Right atrium auricular region (tissue), 2 donors: ENCODE results near the gene TMC7. TPM values are rescaled to one million over a fixed set of nuclear protein-coding genes. Genes with fewer than 3 reads are reported as not detected.

Source experiments
- DNase-seq: peaks from one replicate; pipeline ENCODE4 v3.0.0-alpha.2; 2019; ENCODE audit warnings: low spot score
- H3K27ac ChIP-seq, 2 donors: fragments of 200-600 bp; sonication (generic); 1 replicate in 1 of 2; 2 replicates in 1 of 2; pipeline ENCODE4 v1.5.1; 2016 to 2019
- H3K27me3 ChIP-seq, 2 donors: fragments of 200-600 bp; sonication (generic); one replicate each; pipeline versions ENCODE4 v1.5.1 to v1.6.0; 2017 to 2019
- H3K36me3 ChIP-seq: fragments of 200-600 bp; sonication (generic); one replicate; pipeline ENCODE4 v1.5.1; 2016
- H3K4me1 ChIP-seq, 2 donors: fragments of 200-600 bp; sonication (generic); one replicate each; pipeline versions ENCODE4 v1.5.1 to v1.6.0; 2017 to 2019
- H3K4me3 ChIP-seq, 2 donors: fragments of 200-600 bp; sonication (generic); 1 replicate in 1 of 2; 2 replicates in 1 of 2; pipeline ENCODE4 v1.5.1; 2017 to 2019; ENCODE audit warnings: mild to moderate bottlenecking in 1 of 2, moderate library complexity in 1 of 2
- H3K9me3 ChIP-seq, 2 donors: fragments of 200-600 bp; sonication (generic); one replicate each; pipeline ENCODE4 v1.5.1; 2019
- total RNA-seq, 2 donors: library from RNA; depleted of rRNA; stranded (reverse); fragments of >200 nt; gene quantifications; one replicate each; pipeline ENCODE4 v1.1.0, GENCODE V29; 2016
- TF ChIP-seq, protein P1 (sequence below), 2 donors: fragments of 200-600 bp; sonication (generic); IDR thresholded peaks; one replicate each; pipeline ENCODE4 v1.5.1; 2019; ENCODE audit warnings: antibody characterized with exemption in 2 of 2

The TMC7 gene
- total RNA-seq, 2 donors from 2014 or later: 0.56 to 0.63 TPM

DNA sequence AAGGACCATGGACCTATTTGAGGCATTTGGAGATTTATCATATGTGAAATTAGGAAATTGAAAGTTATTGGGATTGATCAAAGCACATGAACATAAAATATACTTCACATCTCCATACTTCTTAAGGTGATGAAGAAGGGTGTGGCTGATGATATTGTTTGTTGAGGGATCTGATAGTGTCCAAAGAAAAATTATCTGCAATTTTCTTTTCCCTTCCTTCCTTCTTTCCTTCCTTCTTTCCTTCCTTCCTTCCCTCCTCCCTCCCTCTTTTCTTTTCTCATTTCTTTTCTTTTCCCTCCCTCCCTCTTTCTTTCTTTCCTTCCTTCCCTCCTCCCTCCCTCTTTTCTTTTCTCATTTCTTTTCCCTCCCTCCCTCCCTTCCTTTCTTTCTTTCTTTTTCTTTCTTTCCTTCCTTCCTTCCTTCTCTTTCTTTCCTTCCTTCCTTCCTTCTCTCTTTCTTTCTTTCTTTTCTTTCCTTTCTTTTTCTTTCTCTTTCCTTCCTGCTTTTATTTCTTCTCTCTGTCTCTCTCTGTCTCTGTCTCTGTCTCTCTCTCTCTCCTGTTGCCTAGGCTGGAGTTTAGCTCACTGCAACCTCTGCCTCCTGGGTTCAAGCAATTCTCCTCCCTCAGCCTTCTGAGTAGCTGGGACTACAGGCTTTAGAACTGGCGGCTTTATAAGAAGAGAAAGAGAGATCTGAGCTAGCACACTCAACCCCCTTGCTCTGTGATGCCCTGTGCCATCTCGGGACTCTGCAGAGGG, 109.1 kb downstream of the TMC7 start:
- H3K9me3 ChIP-seq: no peaks in the 10 kb centered on the region
- H3K27ac ChIP-seq: no peak overlapping the region
- TF ChIP-seq, protein P1, sequence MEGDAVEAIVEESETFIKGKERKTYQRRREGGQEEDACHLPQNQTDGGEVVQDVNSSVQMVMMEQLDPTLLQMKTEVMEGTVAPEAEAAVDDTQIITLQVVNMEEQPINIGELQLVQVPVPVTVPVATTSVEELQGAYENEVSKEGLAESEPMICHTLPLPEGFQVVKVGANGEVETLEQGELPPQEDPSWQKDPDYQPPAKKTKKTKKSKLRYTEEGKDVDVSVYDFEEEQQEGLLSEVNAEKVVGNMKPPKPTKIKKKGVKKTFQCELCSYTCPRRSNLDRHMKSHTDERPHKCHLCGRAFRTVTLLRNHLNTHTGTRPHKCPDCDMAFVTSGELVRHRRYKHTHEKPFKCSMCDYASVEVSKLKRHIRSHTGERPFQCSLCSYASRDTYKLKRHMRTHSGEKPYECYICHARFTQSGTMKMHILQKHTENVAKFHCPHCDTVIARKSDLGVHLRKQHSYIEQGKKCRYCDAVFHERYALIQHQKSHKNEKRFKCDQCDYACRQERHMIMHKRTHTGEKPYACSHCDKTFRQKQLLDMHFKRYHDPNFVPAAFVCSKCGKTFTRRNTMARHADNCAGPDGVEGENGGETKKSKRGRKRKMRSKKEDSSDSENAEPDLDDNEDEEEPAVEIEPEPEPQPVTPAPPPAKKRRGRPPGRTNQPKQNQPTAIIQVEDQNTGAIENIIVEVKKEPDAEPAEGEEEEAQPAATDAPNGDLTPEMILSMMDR (IDR thresholded peaks at IDR 0.05): no peak

GRCh38 chr16:19093631-19094541, 110.2 kb downstream of the TMC7 start:
- TF ChIP-seq, protein P1 (IDR thresholded peaks at IDR 0.05): no peak
- Histone ChIP-seq H3K4me3 (no peak overlapping the region), H3K4me1 (no peaks in the 10 kb centered on the region), H3K9me3 (no peaks in the 10 kb centered on the region), H3K27ac (no peak overlapping the region), H3K27me3 (no peaks in the 10 kb centered on the region), H3K36me3 (no peaks in the 10 kb centered on the region)
- no peak for DNase-seq

More for the DNA sequence above, 109.1 kb downstream of the TMC7 start:
- no peaks in the 10 kb centered on the region for H3K27me3 ChIP-seq
- no peaks in the 10 kb centered on the region for H3K4me1 ChIP-seq
- DNase-seq: no peak
- no peaks in the 10 kb centered on the region for H3K36me3 ChIP-seq
- no peak overlapping the region for H3K4me3 ChIP-seq

- no peak overlapping the region for H3K4me3 ChIP-seq
- H3K4me1 ChIP-seq: no peaks in the 10 kb centered on the region
- no peak overlapping the region for H3K27ac ChIP-seq
- no peaks in the 10 kb centered on the region for H3K9me3 ChIP-seq
- H3K36me3 ChIP-seq: no peaks in the 10 kb centered on the region
- no peaks in the 10 kb centered on the region for H3K27me3 ChIP-seq
- no peak for DNase-seq
- TF ChIP-seq, protein P1 (IDR thresholded peaks at IDR 0.05): no peak
Observed at GRCh38 chr16:19094542-19095365, 111.0 kb downstream of the TMC7 start.

GRCh38 chr16:19095654-19096053, 111.9 kb downstream of the TMC7 start:
- no peak overlapping the region for H3K4me3 ChIP-seq
- no peaks in the 10 kb centered on the region for H3K36me3 ChIP-seq
- TF ChIP-seq, protein P1 (IDR thresholded peaks at IDR 0.05): no peak
- peaks cover 0 to 7% of the 10 kb centered on the region in 2 donors for H3K9me3 ChIP-seq
- H3K27ac ChIP-seq: no peak overlapping the region
- DNase-seq: no peak
- H3K27me3 ChIP-seq: no peaks in the 10 kb centered on the region
- H3K4me1 ChIP-seq: no peaks in the 10 kb centered on the region

- Histone ChIP-seq H3K4me3 (no peak overlapping the region), H3K9me3 (peaks cover 0 to 7% of the 10 kb centered on the region in 2 donors), H3K27ac (no peak overlapping the region), H3K27me3 (no peaks in the 10 kb centered on the region), H3K36me3 (no peaks in the 10 kb centered on the region), H3K4me1 (no peaks in the 10 kb centered on the region)
- DNase-seq: no peak
- TF ChIP-seq, protein P1 (IDR thresholded peaks at IDR 0.05): no peak
Observed at GRCh38 chr16:19098173-19098572, 114.4 kb downstream of the TMC7 start.
